HCT116 (cell line): ENCODE data around the gene CDK8. TPM values are rescaled to one million over a fixed set of nuclear protein-coding genes. Genes with fewer than 3 reads are reported as not detected.

Experiments used
- ATAC-seq: fragments of 200-7000 bp; cut with Tn5 transposase; 2 replicates; pipeline ENCODE4 v1.9.1; 2020; ENCODE audit warnings: mild to moderate bottlenecking, moderate library complexity
- BruUV-seq: library from RNA; stranded (reverse); fragments of 400-500 nt; replicated peaks from 2 replicates; lab custom pipeline; 2021; lab: Mats Ljungman, UMichigan
- CTCF ChIA-PET: fragments of 300-600 bp; sonication (Branson Sonifier 250); formaldehyde crosslinking; loops from one replicate; lab custom pipeline; 2021; ENCODE audit warnings: antibody characterized with exemption; lab: Charles Lee
- POLR2A ChIA-PET: fragments of 300-600, 350-600 bp; sonication (Branson Sonifier 250); formaldehyde crosslinking; loops from one replicate; lab custom pipeline; 2021; ENCODE audit warnings: antibody characterized with exemption; lab: Charles Lee
- RAD21 ChIA-PET, 2 experiments: fragments of 300-600 bp; sonication (Branson Sonifier 250); formaldehyde crosslinking; loops; one replicate each; lab custom pipeline; 2023; ENCODE audit warnings: low total read pairs in 2 of 2; ENCODE audit not compliant: uncharacterized antibody in 2 of 2, unreplicated experiment in 2 of 2, low non-redundant PET in 1 of 2; lab: Charles Lee
- DNase-seq: peaks from one replicate; pipeline ENCODE4 v3.0.0-alpha.2; 2010; ENCODE audit warnings: low read depth, low spot score
- H2AFZ ChIP-seq: fragments of 200-600 bp; shearing (Covaris generic), sonication (generic); 2 replicates; pipeline ENCODE4 v1.6.1; 2017; ENCODE audit warnings: low read depth, mixed run types, mixed read lengths, antibody characterized with exemption, low read length; ENCODE audit not compliant: poor library complexity, severe bottlenecking
- H3K27ac ChIP-seq: 2 replicates; pipeline ENCODE4 v1.5.1; 2012; ENCODE audit warnings: low read depth, low read length
- H3K27me3 ChIP-seq: fragments of 200-600 bp; sonication (generic); 2 replicates; pipeline ENCODE4 v1.6.1; 2016; ENCODE audit warnings: mixed run types, low read length, mixed read lengths; ENCODE audit not compliant: insufficient read depth
- H3K36me3 ChIP-seq, 2 experiments: fragments of 200-500 bp in 1 of 2; fragments of 200-600 bp in 1 of 2; sonication (Bioruptor generic) in 1 of 2; sonication (generic) in 1 of 2; 2 replicates each; pipeline versions ENCODE4 v1.5.1 to v1.6.1; 2014 to 2016; ENCODE audit warnings: low read length in 2 of 2, inconsistent platforms in 1 of 2, mixed read lengths in 1 of 2, mixed run types in 1 of 2; ENCODE audit not compliant: insufficient read depth in 2 of 2, control insufficient read depth in 1 of 2
- H3K4me1 ChIP-seq, 2 experiments: fragments of 200-600 bp in 1 of 2; sonication (generic) in 1 of 2; 2 replicates each; pipeline versions ENCODE4 v1.5.1 to v1.6.1; 2012 to 2017; ENCODE audit warnings: low read length in 2 of 2, inconsistent platforms in 1 of 2, mild to moderate bottlenecking in 1 of 2, mixed read lengths in 1 of 2, mixed run types in 1 of 2, moderate library complexity in 1 of 2; ENCODE audit not compliant: insufficient read depth in 2 of 2, control insufficient read depth in 1 of 2
- H3K4me2 ChIP-seq: fragments of 200-600 bp; sonication (generic); 2 replicates; pipeline ENCODE4 v1.6.1; 2017; ENCODE audit warnings: mixed run types, low read length, mixed read lengths
- H3K4me3 ChIP-seq, 2 experiments: fragments of 200-600 bp in 1 of 2; sonication (generic) in 1 of 2; replicated peaks in 1 of 2; 2 replicates each; pipeline ENCODE4 v1.5.1; 2011 to 2016; ENCODE audit warnings: low read length in 2 of 2, control low read depth in 1 of 2, low read depth in 1 of 2, mild to moderate bottlenecking in 1 of 2, mixed read lengths in 1 of 2, mixed run types in 1 of 2
- H3K79me2 ChIP-seq: fragments of 200-600 bp; sonication (generic); 2 replicates; pipeline ENCODE4 v1.6.1; 2017; ENCODE audit warnings: mild to moderate bottlenecking, mixed run types, low read length, moderate library complexity, mixed read lengths; ENCODE audit not compliant: insufficient read depth
- H3K9ac ChIP-seq: fragments of 200-600 bp; sonication (generic); 2 replicates; pipeline ENCODE4 v1.6.1; 2016; ENCODE audit warnings: low read length, mixed read lengths
- H3K9me2 ChIP-seq: fragments of 200-600 bp; sonication (generic), shearing (Covaris generic); 2 replicates; pipeline ENCODE4 v1.6.1; 2017; ENCODE audit warnings: mixed run types, mild to moderate bottlenecking, moderate library complexity; ENCODE audit not compliant: insufficient read depth
- H3K9me3 ChIP-seq, 2 experiments: fragments of 200-500 bp in 1 of 2; fragments of 200-600 bp in 1 of 2; sonication (Bioruptor generic) in 1 of 2; sonication (generic) in 1 of 2; 2 replicates each; pipeline ENCODE4 v1.6.1; 2014 to 2017; ENCODE audit warnings: low read length in 2 of 2, mixed read lengths in 2 of 2, inconsistent platforms in 1 of 2, low read depth in 1 of 2, mild to moderate bottlenecking in 1 of 2, mixed run types in 1 of 2, moderate library complexity in 1 of 2; ENCODE audit not compliant: control insufficient read depth in 1 of 2, insufficient read depth in 1 of 2
- H4K20me1 ChIP-seq: fragments of 200-600 bp; sonication (generic), shearing (Covaris generic); 2 replicates; pipeline ENCODE4 v1.6.1; 2017; ENCODE audit warnings: mixed run types, mild to moderate bottlenecking, moderate library complexity; ENCODE audit not compliant: insufficient read depth
- ATF3 ChIP-seq: IDR thresholded peaks from 2 replicates; pipeline ENCODE4 v1.6.1; 2012
- CBX3 ChIP-seq: IDR thresholded peaks from 2 replicates; pipeline ENCODE4 v1.6.1; 2012; ENCODE audit warnings: low read depth
- CEBPB ChIP-seq: IDR thresholded peaks from 2 replicates; pipeline ENCODE4 v1.6.1; 2012; ENCODE audit warnings: low read depth
- EGR1 ChIP-seq: IDR thresholded peaks from 2 replicates; pipeline ENCODE4 v1.6.1; 2012; ENCODE audit warnings: low read depth
- FOSL1 ChIP-seq: IDR thresholded peaks from 2 replicates; pipeline ENCODE4 v1.6.1; 2012; ENCODE audit warnings: low read depth
- JUND ChIP-seq: IDR thresholded peaks from 2 replicates; pipeline ENCODE4 v1.6.1; 2012
- POLR2A ChIP-seq: IDR thresholded peaks from 2 replicates; pipeline ENCODE4 v1.7.0; 2011; ENCODE audit warnings: borderline replicate concordance; ENCODE audit not compliant: insufficient read depth, insufficient read length; ENCODE audit errors: extremely low read depth
- RAD21 ChIP-seq: IDR thresholded peaks from 2 replicates; pipeline ENCODE4 v1.6.1; 2012; ENCODE audit warnings: low read depth, mild to moderate bottlenecking
- REST ChIP-seq: IDR thresholded peaks from 2 replicates; pipeline ENCODE4 v1.6.1; 2012; ENCODE audit warnings: low read depth
- SIN3A ChIP-seq: IDR thresholded peaks from 2 replicates; pipeline ENCODE4 v1.6.1; 2012; ENCODE audit warnings: low read depth
- YY1 ChIP-seq: IDR thresholded peaks from 2 replicates; pipeline ENCODE4 v1.6.1; 2011; ENCODE audit warnings: low read length, low read depth, moderate library complexity, mild to moderate bottlenecking; ENCODE audit not compliant: insufficient replicate concordance; ENCODE audit errors: extremely low read depth
- ZBTB33 ChIP-seq: IDR thresholded peaks from 2 replicates; pipeline ENCODE4 v1.6.1; 2011; ENCODE audit warnings: mild to moderate bottlenecking, low read length, moderate library complexity; ENCODE audit not compliant: insufficient replicate concordance; ENCODE audit errors: extremely low read depth
- ZFX ChIP-seq: fragments of 450-650 bp; IDR thresholded peaks from 2 replicates; pipeline ENCODE4 v1.6.1; 2017
- ZNF274 ChIP-seq: fragments of 200-500 bp; sonication (Bioruptor generic); IDR thresholded peaks from 2 replicates; pipeline ENCODE4 v1.6.1; 2014; ENCODE audit warnings: mild to moderate bottlenecking, low read depth, low read length, inconsistent platforms
- intact Hi-C: fragments of 100-400 bp; cut with micrococcal nuclease; formaldehyde crosslinking; loops from 2 replicates; pipeline ENCODE4 v1.10.0; 2022
- total RNA-seq: library from RNA; stranded (reverse); gene quantifications from one replicate; pipeline ENCODE4 v1.2.1, GENCODE V29; 2021; ENCODE audit not compliant: unreplicated experiment

Gene CDK8
- total RNA-seq, 1 experiment from 2014 or later, result 23.8 TPM

- POLR2A ChIA-PET, result no interaction called here
Observed at GRCh38 chr13:26310003-26310402, 56.1 kb downstream of the CDK8 start.

More at GRCh38 chr13:26310003-26310402, 56.1 kb downstream of the CDK8 start:
- Histone ChIP-seq H3K9ac (no peak overlapping the region), H3K27ac (no peak overlapping the region), H3K36me3 (no peaks in the 10 kb centered on the region), H3K9me3 (no peaks in the 10 kb centered on the region), H3K4me1 (no peaks in the 10 kb centered on the region), H3K4me3 (no peak overlapping the region), H2AFZ (no peak overlapping the region), H3K27me3 (no peaks in the 10 kb centered on the region), H3K79me2 (peaks cover 64% of the 10 kb centered on the region), H4K20me1 (no peaks in the 10 kb centered on the region; the same call in 1 of the 2 replicates), H3K9me2 (no peaks in the 10 kb centered on the region), H3K4me2 (no peak overlapping the region)
- no peak for TF ChIP-seq REST
- no peak for TF ChIP-seq YY1
- TF ChIP-seq SIN3A, result no peak
- TF ChIP-seq ATF3, result no peak
- no peak for TF ChIP-seq CEBPB
- TF ChIP-seq ZBTB33, result no peak
- no peak for TF ChIP-seq EGR1
- TF ChIP-seq ZNF274, result no peak
- no peak for TF ChIP-seq ZFX
- TF ChIP-seq CBX3, result no peak
- TF ChIP-seq FOSL1, result no peak
- no peak for TF ChIP-seq JUND
- TF ChIP-seq RAD21, result no peak
- TF ChIP-seq POLR2A, result no peak
- RAD21 ChIA-PET, result no interaction called here
- CTCF ChIA-PET, result no interaction called here
- intact Hi-C loops, result no loop called here
- ATAC-seq (no peak), DNase-seq (no peak)
- BruUV-seq, result no TSS peak
